ENCODE data around the gene PRCP.
"Not testable (repeated sequence)": the region's sequence is repeated elsewhere in the genome, so short reads cannot be mapped to it uniquely, and the experiment has no call there.

Gene PRCP

DNA sequence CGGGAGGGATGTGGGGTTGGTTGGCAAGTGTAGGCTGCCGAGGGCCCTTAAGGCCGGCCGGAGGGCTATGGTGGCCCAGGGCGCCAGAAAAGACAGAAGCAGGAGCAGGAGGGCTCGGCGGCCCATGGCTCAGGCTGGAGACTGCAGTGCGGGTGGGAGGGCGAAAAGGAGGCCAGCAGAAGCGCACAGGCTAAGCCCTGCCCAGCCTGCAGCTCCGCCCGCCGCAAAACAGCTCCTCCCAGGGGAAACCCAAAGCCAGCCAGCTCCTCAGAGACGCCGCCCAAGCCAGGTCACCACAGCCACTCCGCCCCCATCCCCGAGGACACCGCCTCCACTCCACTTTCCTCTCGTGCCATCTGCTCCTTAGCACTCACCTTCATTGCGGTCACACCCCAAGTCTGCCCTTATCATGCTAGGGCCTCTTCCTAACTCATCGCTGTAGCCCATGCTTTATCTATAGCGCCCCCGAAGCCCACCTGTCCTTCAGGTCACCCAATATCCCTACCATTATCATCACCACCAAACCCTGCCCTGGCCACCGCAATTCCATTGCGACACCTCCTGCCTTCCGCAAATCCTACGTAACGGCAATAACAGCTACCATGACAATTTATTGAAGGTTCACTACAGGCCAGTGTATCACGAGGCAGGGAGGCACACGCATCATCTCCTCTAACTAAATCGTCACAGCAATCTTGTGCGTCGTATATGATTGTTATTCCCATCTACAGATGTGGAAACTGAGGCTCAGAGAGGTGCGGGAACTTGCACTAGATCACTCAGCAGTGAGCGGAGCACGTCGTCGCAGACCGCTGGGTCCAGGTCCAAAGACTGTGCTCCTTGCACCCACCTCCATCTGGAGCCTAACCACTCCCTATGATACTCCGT lies at the start of gene PRCP:
TSS of gene PRCP (minus strand) at position 154 of the 888 bp plus-strand sequence. CDS start at position 126, 28 bp downstream.
- DNase-seq (ENCODE audit: low spot score): peak; percentile 94

- no peak for DNase-seq (ENCODE audit: low spot score)
These were observed 49.1 kb upstream of the PRCP start for GRCh38 chr11:82949352-82949751.

DNA sequence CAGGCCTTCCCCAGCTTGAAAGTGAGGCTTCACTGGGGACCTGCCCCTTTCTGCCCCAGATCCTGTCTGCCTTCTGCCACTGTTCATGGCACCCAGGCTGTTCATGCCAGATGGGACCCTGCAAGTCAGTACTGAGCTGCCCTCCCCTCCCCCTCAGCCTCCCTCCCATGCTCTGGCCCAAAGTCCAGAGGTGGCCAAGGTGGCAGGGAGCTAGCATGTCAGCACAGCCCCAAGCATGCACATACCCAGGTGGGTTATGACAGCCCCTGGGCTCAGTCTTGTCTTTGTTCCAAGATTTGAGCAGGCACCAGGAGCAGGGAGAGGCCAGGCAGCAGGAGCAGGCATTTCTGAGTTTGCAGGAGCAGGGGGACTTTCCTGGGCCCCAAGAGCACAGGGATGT lies 45.5 kb upstream of the PRCP start:
- DNase-seq (ENCODE audit: low spot score): no peak

GRCh38 chr11:82945041-82945440 lies 44.8 kb upstream of the PRCP start:
- DNase-seq (ENCODE audit: low spot score): not testable (repeated sequence)

- no peak for DNase-seq (ENCODE audit: low spot score)
These were observed 44.0 kb upstream of the PRCP start for GRCh38 chr11:82944198-82944597.

DNA sequence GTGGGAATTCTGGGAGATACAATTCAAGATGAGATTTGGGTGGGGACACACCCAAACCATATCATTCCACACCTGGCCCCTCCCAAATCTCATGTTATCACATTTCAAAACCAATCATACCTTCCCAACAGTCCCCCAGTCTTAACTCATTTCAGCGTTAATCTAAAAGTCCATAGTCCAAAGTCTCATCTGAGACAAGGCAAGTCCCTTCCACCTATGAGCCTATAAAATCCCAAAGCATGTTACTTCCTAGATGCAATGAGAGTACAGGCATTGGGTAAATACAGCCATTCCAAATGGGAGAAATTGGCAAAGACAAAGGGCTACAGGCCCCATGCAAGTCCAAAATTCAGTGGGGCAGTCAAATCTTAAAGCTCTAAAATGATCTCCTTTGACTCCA lies 43.2 kb upstream of the PRCP start:
- DNase-seq (ENCODE audit: low spot score): not testable (repeated sequence)

DNA sequence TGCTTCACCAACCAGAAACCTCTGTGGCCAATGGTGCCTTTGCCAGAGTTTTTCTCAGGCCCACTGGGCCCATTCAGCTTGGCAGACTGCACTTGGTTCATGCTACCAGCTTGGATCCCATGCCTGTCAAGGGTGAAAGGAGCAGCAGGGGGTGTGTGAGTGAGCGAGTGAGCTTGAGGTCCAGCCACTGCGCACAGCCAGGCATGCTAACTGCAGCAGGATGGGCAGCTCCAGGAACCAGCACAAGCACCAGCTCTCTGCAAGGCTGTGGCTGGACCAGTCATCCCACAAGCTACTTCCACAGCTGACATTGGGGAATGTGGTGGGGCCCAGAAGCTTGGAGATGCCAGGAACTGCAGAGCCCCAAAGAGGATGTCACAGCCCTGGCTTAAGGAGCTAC lies 42.1 kb upstream of the PRCP start:
- DNase-seq (ENCODE audit: low spot score): no peak

GRCh38 chr11:82939456-82939855 lies 39.2 kb upstream of the PRCP start:
- no peak for DNase-seq (ENCODE audit: low spot score)

GRCh38 chr11:82937554-82937953 lies 37.3 kb upstream of the PRCP start:
- no peak for DNase-seq (ENCODE audit: low spot score)

- no peak for DNase-seq (ENCODE audit: low spot score)
These were observed 36.0 kb upstream of the PRCP start for GRCh38 chr11:82936261-82936660.

DNA sequence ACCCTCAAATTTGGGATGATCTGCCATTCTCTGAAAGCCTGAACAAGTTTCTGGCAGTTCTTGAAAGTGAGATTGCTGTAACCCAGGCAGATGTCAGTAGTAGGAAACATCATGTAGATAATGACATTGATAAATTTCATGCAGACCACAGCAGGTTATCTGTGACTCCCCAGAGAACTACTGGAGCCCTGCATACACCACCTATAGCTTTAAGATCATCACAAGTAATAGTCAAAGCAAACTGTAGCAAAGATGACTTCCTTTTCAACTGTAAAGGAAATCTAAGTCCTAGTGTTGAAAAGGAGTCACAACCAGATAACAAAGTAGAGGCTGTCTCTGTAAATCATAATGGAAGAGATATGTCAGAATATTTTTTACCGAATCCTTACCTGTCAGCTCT lies 32.3 kb upstream of the PRCP start:
- no peak for DNase-seq (ENCODE audit: low spot score)

GRCh38 chr11:82930734-82931133 lies 30.5 kb upstream of the PRCP start:
- DNase-seq (ENCODE audit: low spot score): no peak

GRCh38 chr11:82930229-82930628 lies 30.0 kb upstream of the PRCP start:
- no peak for DNase-seq (ENCODE audit: low spot score)

GRCh38 chr11:82929121-82929520 lies 28.9 kb upstream of the PRCP start:
- no peak for DNase-seq (ENCODE audit: low spot score)

- peak; percentile 47 for DNase-seq (ENCODE audit: low spot score)
These were observed 27.1 kb upstream of the PRCP start for GRCh38 chr11:82927264-82927880.

DNA sequence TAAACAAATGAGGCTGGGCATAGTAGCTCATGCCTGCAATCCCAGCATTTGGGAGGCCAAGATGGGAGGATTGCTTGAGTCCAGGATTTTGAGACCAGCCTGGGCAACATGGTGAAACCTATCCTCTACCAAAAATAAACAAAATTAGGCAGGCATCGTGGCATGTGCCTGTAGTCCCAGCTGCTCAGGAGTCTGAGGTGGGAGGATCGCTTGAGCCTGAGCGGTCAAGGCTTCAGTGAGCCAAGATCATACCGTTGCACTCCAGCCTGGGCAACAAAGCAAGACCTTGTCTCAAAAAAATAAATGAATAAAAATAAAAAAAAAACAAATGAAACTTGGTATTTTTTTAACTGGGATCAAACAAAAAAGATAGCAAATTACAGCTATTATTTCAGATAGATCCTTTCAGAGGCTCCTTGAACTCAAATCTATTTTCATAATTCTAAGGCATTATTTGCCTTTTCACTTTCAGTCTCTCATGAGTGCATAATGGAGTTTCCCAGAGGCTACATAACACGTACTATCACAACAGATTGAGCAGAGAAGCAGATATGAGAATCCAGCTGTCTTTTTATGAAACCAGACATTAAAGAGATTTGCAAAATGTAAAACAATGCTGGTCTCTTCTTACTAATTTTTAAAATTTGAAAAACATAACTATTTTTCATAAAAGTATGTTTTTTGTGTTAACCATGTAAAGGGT lies 24.4 kb upstream of the PRCP start:
- no peak for DNase-seq (ENCODE audit: low spot score)

- not testable (repeated sequence) for DNase-seq (ENCODE audit: low spot score)
These were observed 22.4 kb upstream of the PRCP start for GRCh38 chr11:82922396-82923173.

- not testable (repeated sequence) for DNase-seq (ENCODE audit: low spot score)
These were observed 20.0 kb upstream of the PRCP start for GRCh38 chr11:82920227-82920626.

DNA sequence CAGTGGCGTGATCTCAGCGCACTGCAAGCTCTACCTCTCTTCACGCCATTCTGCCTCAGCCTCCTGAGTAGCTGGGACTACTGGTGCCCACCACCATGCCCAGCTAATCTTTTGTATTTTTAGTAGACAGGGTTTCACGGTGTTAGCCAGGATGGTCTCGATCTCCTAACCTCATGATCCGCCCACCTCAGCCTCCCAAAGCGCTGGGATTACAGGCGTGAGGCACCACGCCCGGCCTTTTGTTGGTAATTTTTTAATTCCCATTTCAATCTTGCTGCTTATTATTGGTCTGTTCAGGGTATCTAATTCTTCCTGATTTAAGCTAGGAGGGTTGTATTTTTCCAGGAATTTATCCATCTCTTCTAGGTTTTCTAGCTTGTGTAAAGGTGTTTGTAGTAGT lies 19.6 kb upstream of the PRCP start:
- DNase-seq (ENCODE audit: low spot score): not testable (repeated sequence)

DNA sequence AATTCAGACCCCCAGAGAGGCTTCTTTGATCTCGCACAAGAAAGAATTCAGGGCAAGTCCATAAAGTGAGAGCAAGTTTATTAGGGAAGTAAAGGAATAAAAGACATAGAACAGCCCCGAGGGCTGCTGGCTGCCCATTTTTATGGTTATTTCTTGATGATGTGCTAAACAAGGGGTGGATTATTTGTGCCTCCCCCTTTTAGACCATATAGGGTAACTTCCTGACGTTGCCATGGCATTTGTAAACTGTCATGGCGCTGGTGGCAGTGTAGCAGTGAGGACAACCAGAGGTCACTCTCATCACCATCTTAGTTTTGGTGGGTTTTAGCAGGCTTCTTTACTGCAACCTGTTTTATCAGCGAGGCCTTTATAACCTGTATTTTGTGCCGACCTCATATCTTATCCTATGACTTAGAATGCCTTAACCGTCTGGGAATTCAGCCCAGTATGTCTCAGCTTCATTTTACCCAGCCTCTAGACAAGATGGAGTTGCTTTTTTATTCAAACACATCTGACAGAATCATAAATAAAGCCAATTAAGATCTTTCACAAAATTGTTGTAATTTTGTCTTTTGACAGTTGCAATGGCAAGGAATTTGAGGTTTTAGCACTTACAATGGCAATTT lies 8.9 kb upstream of the PRCP start:
- no peak for DNase-seq (ENCODE audit: low spot score)

GRCh38 chr11:82908311-82908710 lies 8.1 kb upstream of the PRCP start:
- DNase-seq (ENCODE audit: low spot score): no peak

DNA sequence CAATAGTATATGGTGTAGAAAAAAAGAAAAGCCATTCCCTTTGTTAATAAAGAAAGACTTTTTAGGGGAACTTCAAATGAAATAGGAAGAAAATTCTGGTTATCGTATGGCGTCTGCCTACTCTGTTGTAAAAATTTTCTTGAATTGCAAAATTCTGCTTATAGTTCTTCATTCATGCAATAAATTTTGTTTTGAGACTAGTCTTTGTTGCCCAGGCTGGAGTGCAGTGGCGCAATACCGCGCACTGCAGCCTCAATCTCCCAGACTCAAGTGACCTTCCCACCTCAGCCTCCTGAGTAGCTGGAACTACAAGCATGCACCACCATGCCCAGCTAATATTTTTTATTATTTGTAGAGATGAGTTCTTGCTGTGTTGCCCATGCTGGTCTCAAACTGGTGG lies 7.1 kb upstream of the PRCP start:
- DNase-seq (ENCODE audit: low spot score): no peak
